ENCODE data around the gene BTBD16. TPM values are rescaled to one million over a fixed set of nuclear protein-coding genes. Genes with fewer than 3 reads are reported as not detected.

Gene BTBD16
- total and polyA plus RNA-seq, 2 of the 4 experiments (the other 2 are of a cell fraction): not detected

DNA sequence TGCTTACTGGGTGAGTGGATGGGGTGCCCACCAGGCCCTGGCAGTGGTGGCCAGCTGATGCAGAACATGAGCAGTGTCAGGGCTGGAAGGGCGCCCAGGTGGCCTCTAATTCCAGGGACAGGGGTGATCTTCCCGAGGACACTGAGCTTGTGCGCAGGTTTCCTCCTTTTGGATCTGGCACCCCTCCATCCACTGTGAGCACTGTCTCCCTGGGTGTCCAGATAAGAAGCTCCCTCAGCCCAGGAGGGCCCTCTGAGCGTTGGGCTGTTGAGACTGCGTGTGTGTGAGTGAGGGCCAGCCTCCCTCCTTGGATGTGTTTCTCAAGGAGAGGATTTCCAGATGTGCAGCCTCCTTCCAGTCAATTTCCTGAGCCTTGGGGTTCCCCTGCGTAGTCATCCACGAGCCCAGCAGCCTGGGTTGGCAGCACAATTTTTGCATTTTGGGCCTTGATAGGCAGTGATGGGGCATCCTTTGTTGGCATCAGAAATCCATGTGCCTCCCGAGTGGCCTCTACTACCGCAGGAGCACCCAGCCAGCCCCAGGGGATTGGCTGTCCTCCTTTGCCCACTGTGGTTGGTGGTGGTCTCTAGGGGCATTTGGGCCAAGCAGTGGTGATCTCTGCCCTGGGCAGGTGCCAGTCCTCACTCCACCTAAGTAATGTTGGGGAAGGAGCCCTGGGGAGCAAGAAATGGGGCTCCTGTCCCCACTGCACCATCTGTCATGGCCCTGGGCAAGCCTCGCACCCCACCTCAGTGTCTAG lies 20.9 kb upstream of the BTBD16 start:
- CTCF ChIA-PET: no interaction called here
- H2BK5ac ChIP-seq (ENCODE audit: low read depth, low read length, poor library complexity, severe bottlenecking): no peak overlapping the region
- H2AK9ac ChIP-seq (replicated peaks; ENCODE audit: low read depth, low read length, poor library complexity): peak overlapping the region; percentile 25
- H3K4me3 ChIP-seq (ENCODE audit: insufficient read depth, low read depth, low read length): no peak overlapping the region
- BruUV-seq (replicated peaks): no TSS peak
- H4K5ac ChIP-seq (ENCODE audit: low read depth, low read length): no peak overlapping the region
- peaks cover 7% of the 10 kb centered on the region; the same call in 1 of the 2 replicates for H3K9me1 ChIP-seq (ENCODE audit: insufficient read depth, low read length)
- no peak overlapping the region for H2BK120ac ChIP-seq (ENCODE audit: low read depth, low read length)
- no peak for DNase-seq
- no peaks in the 10 kb centered on the region for H4K20me1 ChIP-seq (ENCODE audit: insufficient read depth, low read length)
- no peak overlapping the region for H4K91ac ChIP-seq (ENCODE audit: insufficient read depth, low read depth, low read length)
- H2AK5ac ChIP-seq (ENCODE audit: low read depth, low read length): no peak overlapping the region
- H3K27ac ChIP-seq (ENCODE audit: insufficient read depth, low read length): no peak overlapping the region
- no peak for ATAC-seq (ENCODE audit: low read depth)
- H2BK20ac ChIP-seq (ENCODE audit: low read depth, low read length): no peak overlapping the region
- no peak overlapping the region for H3K18ac ChIP-seq (ENCODE audit: low read depth, low read length)
- no peaks in the 10 kb centered on the region for H3K79me1 ChIP-seq (ENCODE audit: low read depth in 1 of 2, low read length in 2 of 2)
- H3K4ac ChIP-seq (ENCODE audit: low read depth, low read length): no peak overlapping the region
- no peak overlapping the region for H4K8ac ChIP-seq (ENCODE audit: low read depth in 2 of 2, low read length in 2 of 2)
- no peak for TF ChIP-seq NFE2L2 (IDR thresholded peaks at IDR 0.05; ENCODE audit: low read depth, low read length)
- no peak for TF ChIP-seq MAZ (IDR thresholded peaks at IDR 0.05; ENCODE audit: borderline replicate concordance, low read depth, low read length)
- TF ChIP-seq MAFK (IDR thresholded peaks at IDR 0.05; ENCODE audit: low read depth, low read length): no peak
- no peak for TF ChIP-seq RAD21 (IDR thresholded peaks at IDR 0.05; ENCODE audit: low read length)
- no peak for TF ChIP-seq CHD1 (IDR thresholded peaks at IDR 0.05; ENCODE audit: low read depth, low read length)
- TF ChIP-seq, protein P1, sequence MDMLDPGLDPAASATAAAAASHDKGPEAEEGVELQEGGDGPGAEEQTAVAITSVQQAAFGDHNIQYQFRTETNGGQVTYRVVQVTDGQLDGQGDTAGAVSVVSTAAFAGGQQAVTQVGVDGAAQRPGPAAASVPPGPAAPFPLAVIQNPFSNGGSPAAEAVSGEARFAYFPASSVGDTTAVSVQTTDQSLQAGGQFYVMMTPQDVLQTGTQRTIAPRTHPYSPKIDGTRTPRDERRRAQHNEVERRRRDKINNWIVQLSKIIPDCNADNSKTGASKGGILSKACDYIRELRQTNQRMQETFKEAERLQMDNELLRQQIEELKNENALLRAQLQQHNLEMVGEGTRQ (IDR thresholded peaks at IDR 0.05; ENCODE audit: low read depth, low read length): no peak
- H3K4me1 ChIP-seq (ENCODE audit: control insufficient read depth, insufficient read depth, low read length): no peaks in the 10 kb centered on the region
- no peak overlapping the region for H2AFZ ChIP-seq (replicated peaks; ENCODE audit: low read length, poor library complexity)
- no peak overlapping the region for H2BK15ac ChIP-seq (ENCODE audit: low read depth, low read length)
- no peak overlapping the region for H3K56ac ChIP-seq (ENCODE audit: extremely low read depth, insufficient read depth, low read length)
- dilution Hi-C loops (cut with HindIII; ENCODE audit: low sequenced_read_pairs, unreplicated experiment) (no loop called here), in situ Hi-C loops (cut with MboI; ENCODE audit: low sequenced_read_pairs) (no loop called here), intact Hi-C loops (cut with micrococcal nuclease) (no loop called here)
- POLR2A ChIA-PET (ENCODE audit: unreplicated experiment): no interaction called here
- no peaks in the 10 kb centered on the region for H3K9me3 ChIP-seq (ENCODE audit: control insufficient read depth, insufficient read depth, low read length)
- H3K14ac ChIP-seq (replicated peaks; ENCODE audit: low read depth, low read length): no peak overlapping the region
- H3K36me3 ChIP-seq (ENCODE audit: control insufficient read depth, insufficient read depth, low read length): no peaks in the 10 kb centered on the region
- no peaks in the 10 kb centered on the region for H3K27me3 ChIP-seq (ENCODE audit: control insufficient read depth, insufficient read depth, low read length)
- no peak overlapping the region for H3K23ac ChIP-seq (ENCODE audit: low read depth, low read length)
- H3K9ac ChIP-seq (ENCODE audit: low read depth, low read length): no peak overlapping the region
- WGBS, 2 experiments (ENCODE audit: extremely low coverage in 2 of 2, insufficient read length in 1 of 2): no CpG with 5 or more reads among the region's 10 CpGs
- no peak overlapping the region for H3K4me2 ChIP-seq (ENCODE audit: low read depth, low read length)

Data from IMR-90 (cell line).